Panc1 (cell line): Measurements from ENCODE around the gene MELK.

Experiments
- CTCF ChIP-seq: fragments of 450-650 bp; IDR thresholded peaks from 2 replicates; pipeline ENCODE4 v1.5.1; 2017; ENCODE audit warnings: mild to moderate bottlenecking
- POLR2AphosphoS5 ChIP-seq: IDR thresholded peaks from 2 replicates; pipeline ENCODE4 v1.6.1; 2012; ENCODE audit warnings: mild to moderate bottlenecking, low read depth, low read length, moderate library complexity
- REST ChIP-seq, 2 experiments: IDR thresholded peaks; 2 replicates each; pipeline ENCODE4 v1.6.1; 2011 to 2012; ENCODE audit warnings: low read depth in 2 of 2, control low read depth in 1 of 2, low read length in 1 of 2, mild to moderate bottlenecking in 1 of 2, moderate library complexity in 1 of 2; ENCODE audit not compliant: insufficient read depth in 1 of 2
- SIN3A ChIP-seq: IDR thresholded peaks from 2 replicates; pipeline ENCODE4 v1.6.1; 2012; ENCODE audit warnings: low read depth, mild to moderate bottlenecking, low read length, moderate library complexity, borderline replicate concordance; ENCODE audit not compliant: insufficient read depth

GRCh38 chr9:36713515-36714490 is 141.1 kb downstream of the MELK start:
- TF ChIP-seq REST (IDR thresholded peaks at IDR 0.05; ENCODE audit: insufficient read depth in 1 of 2, low read depth in 2 of 2, low read length in 1 of 2) = no peak
- no peak for TF ChIP-seq CTCF
- TF ChIP-seq SIN3A = no peak
- no peak for TF ChIP-seq POLR2AphosphoS5
